Activated T-cell treated with anti-CD3 and anti-CD28 coated beads, Interleukin-2, amount 50 U/mL, for 72 hours (primary cell): ENCODE measurements around the gene ASIC3. TPM values are rescaled to one million over a fixed set of nuclear protein-coding genes. Genes with fewer than 3 reads are reported as not detected.

Experiments used
- ATAC-seq, 2 donors: fragments of 150-1000 bp; cut with Tn5 transposase; replicated peaks in 1 of 2; 2 replicates each; pipeline ENCODE4 v1.10.0; 2021; ENCODE audit warnings: moderate library complexity in 2 of 2, mild to moderate bottlenecking in 1 of 2
- DNase-seq, 2 donors: peaks; one replicate each; pipeline ENCODE4 v3.0.0; 2021 to 2022; ENCODE audit warnings: mixed read lengths in 1 of 2
- H3K27ac Mint-ChIP-seq: one replicate; pipeline ENCODE4 v1.8.0; 2022; ENCODE audit warnings: mild to moderate bottlenecking, moderate library complexity, mixed read lengths
- H3K27me3 Mint-ChIP-seq: one replicate; pipeline ENCODE4 v1.8.0; 2022; ENCODE audit warnings: low read depth, mixed read lengths
- H3K36me3 Mint-ChIP-seq, 2 donors: one replicate each; pipeline ENCODE4 v1.8.0; 2022; ENCODE audit warnings: mixed read lengths in 2 of 2, mild to moderate bottlenecking in 1 of 2; ENCODE audit not compliant: insufficient read depth in 2 of 2
- H3K4me1 Mint-ChIP-seq: one replicate; pipeline ENCODE4 v1.8.0; 2022; ENCODE audit warnings: low read depth, mixed read lengths
- H3K4me3 Mint-ChIP-seq, 2 donors: one replicate each; pipeline ENCODE4 v1.8.0; 2022; ENCODE audit warnings: mild to moderate bottlenecking in 2 of 2, mixed read lengths in 2 of 2, moderate library complexity in 2 of 2
- H3K9me3 Mint-ChIP-seq, 2 donors: one replicate each; pipeline ENCODE4 v1.8.0; 2022; ENCODE audit warnings: mixed read lengths in 2 of 2
- total RNA-seq, 2 donors: library from RNA; stranded (reverse); gene quantifications; one replicate each; pipeline ENCODE4 v1.2.3, GENCODE V29; 2022

The ASIC3 gene
- total RNA-seq, 2 donors from 2014 or later: 14.4 to 15.7 TPM

DNA sequence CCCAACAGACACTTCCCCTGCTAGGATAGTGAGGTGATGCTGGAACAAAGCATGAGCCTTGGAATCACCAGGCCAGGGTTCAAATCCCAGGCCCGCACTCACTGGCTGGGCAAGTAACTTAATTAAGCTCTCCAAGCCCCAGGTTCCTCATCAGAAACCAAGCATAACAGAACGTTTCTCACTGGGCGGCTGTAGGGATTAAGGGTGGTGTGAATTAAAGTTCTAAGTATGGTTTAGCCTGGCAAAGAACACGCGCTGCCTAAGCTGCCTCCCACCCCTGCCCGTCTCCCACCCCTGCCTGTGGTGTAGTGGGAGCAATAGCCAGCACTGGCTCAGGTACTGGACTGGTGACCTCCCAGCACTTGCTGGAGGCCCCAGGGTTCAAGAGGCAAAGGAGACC lies 16.7 kb downstream of the ASIC3 start:
- ATAC-seq: no peak
- H3K9me3 Mint-ChIP-seq: no peaks in the 10 kb centered on the region
- H3K4me1 Mint-ChIP-seq: peaks cover 16% of the 10 kb centered on the region
- no peaks in the 10 kb centered on the region for H3K27me3 Mint-ChIP-seq
- peaks cover 1 to 3% of the 10 kb centered on the region in 2 donors for H3K36me3 Mint-ChIP-seq
- no peak for DNase-seq
- H3K4me3 Mint-ChIP-seq: no peak overlapping the region
- no peak overlapping the region for H3K27ac Mint-ChIP-seq

DNA sequence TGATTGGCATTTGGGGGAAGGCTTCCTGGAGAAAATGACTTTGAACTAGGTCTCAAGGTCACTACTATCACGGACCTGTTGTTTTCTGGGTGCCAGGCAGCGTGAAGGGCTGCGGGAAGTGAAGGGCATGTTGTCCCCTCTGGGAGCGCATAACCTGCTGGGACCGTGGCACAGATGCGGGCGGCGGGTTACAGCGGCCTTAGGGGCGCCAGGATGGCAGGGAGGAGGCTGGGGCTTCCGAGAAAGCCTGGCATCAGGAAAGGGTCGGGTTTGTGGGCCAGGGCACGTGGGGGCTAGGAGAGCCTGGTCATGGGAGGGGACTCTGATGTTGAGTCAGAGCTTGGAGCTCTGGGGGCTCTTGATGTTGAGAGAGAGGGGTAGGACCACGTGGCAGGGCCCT lies 17.2 kb downstream of the ASIC3 start:
- ATAC-seq: no peak
- Mint-ChIP-seq H3K36me3 (peaks cover 1 to 3% of the 10 kb centered on the region in 2 donors), H3K27me3 (no peaks in the 10 kb centered on the region), H3K27ac (no peak overlapping the region), H3K9me3 (no peaks in the 10 kb centered on the region), H3K4me1 (peaks cover 15% of the 10 kb centered on the region), H3K4me3 (no peak overlapping the region)
- DNase-seq: no peak

DNA sequence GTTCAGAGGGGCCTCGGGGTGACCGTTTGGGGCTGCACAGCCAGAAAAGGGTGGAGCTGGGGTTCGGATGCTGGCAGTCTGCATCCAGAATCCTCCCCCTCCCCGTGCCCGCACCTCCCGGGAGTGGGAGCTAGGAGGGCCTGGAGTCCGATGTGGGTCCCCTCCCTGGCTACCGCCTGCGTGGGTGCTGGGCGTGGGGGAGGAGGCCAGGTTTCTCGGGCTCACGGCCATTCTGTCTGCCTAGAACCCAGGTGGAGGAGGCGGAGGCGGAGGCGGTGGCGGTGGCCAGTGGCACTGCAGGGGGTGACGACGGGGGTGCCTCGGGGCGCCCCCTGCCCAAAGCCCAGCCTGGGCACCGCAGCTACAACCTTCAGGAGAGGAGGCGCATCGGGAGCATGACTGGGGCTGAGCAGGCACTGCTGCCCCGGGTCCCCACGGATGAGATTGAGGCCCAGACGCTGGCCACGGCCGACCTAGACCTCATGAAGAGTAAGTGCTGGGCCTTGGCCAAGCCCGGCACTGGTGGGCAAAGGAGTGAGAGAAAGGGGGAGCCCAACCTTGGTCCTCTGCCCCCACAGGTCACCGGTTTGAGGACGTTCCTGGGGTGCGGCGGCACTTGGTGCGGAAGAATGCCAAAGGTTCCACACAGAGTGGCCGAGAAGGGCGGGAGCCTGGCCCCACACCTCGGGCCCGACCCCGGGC lies 18.1 kb downstream of the ASIC3 start:
- no peak overlapping the region for H3K27ac Mint-ChIP-seq
- peaks cover 1 to 3% of the 10 kb centered on the region in 2 donors for H3K36me3 Mint-ChIP-seq
- H3K27me3 Mint-ChIP-seq: no peaks in the 10 kb centered on the region
- no peaks in the 10 kb centered on the region for H3K9me3 Mint-ChIP-seq
- no peak for ATAC-seq
- no peak overlapping the region for H3K4me3 Mint-ChIP-seq
- peaks cover 6% of the 10 kb centered on the region for H3K4me1 Mint-ChIP-seq
- no peak for DNase-seq

DNA sequence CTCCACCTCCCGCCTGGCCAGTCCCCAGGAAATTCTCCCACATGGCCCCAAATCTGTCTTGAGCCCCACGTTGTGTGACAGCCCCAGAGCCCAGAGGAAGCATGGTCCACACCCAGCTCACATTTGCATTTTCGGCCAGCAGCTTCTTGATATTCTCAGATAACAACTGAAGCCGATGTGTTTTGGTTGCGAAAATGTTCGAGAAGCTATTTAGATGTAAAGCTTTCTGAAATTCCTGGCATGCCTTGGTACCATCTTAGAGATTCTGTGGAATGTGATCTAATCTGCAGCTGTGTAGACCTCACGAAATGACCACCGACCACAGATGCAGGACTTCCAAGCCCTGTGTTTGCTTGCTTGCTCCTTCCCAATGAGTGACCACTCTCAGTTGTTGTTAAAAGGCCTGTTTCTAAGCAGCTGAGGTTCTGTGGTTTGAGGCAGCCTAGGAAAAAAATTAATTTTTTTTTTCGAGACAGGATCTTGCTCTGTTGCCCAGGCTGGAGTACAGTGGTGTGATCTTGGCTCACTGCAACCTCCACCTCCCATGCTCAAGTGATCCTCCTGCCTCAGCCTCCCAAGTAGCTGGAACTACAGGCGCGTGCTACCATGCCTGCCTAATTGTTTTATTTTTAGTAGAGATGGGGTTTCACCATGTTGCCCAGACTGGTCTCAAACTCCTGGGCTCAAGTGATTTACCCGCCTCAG lies 19.9 kb downstream of the ASIC3 start:
- Mint-ChIP-seq H3K4me3 (no peak overlapping the region), H3K27ac (no peak overlapping the region), H3K27me3 (no peaks in the 10 kb centered on the region), H3K4me1 (no peaks in the 10 kb centered on the region), H3K9me3 (no peaks in the 10 kb centered on the region), H3K36me3 (peaks cover 1 to 3% of the 10 kb centered on the region in 2 donors)
- DNase-seq: no peak
- ATAC-seq: no peak

DNA sequence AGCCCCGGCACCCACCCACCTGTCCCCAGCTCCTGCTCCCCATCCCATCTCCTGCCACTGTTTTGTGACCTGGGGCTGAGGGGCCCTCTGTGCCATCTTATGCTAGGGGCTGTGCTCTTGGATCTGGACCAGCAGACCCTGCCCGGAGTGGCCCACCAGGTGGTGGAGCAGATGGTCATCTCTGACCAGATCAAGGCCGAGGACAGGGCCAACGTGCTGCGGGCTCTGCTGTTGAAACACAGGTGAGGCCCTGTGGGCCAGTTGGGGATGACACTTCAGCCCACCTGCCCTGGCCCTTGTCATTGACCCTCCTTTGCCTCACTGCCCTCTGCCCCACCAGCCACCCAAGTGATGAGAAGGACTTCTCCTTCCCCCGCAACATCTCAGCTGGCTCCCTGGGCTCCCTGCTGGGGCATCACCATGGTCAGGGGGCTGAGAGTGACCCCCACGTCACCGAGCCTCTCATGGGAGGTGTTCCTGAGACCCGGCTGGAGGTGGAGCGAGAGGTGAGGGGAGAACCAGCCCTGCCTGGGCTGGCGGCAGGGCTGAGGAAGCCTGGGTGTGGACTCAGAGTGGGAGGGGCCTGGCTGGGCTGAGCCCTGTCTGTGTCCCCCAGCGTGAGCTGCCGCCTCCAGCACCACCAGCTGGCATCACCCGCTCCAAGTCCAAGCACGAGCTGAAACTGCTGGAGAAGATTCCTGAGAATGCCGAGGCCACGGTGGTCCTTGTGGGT lies 21.7 kb downstream of the ASIC3 start:
- no peaks in the 10 kb centered on the region for H3K4me1 Mint-ChIP-seq
- H3K4me3 Mint-ChIP-seq: no peak overlapping the region
- peaks cover 1 to 3% of the 10 kb centered on the region in 2 donors for H3K36me3 Mint-ChIP-seq
- H3K27ac Mint-ChIP-seq: no peak overlapping the region
- H3K9me3 Mint-ChIP-seq: no peaks in the 10 kb centered on the region
- no peak for DNase-seq
- no peak for ATAC-seq
- no peaks in the 10 kb centered on the region for H3K27me3 Mint-ChIP-seq

DNA sequence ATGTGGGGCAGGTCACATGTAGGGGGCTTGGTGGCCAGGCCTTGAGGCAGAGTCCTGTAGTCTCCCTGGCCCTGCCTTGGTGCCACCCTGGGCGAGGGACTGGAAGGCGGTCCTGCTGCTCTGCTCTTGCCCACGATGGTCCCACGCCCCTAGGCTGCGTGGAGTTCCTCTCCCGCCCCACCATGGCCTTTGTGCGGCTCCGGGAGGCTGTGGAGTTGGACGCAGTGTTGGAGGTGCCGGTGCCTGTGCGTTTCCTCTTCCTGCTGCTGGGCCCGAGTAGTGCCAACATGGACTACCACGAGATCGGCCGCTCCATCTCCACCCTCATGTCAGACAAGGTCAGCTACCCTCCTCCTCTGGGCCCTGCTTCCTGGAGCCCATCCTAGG lies 22.2 kb downstream of the ASIC3 start:
- Mint-ChIP-seq H3K27ac (no peak overlapping the region), H3K4me3 (no peak overlapping the region), H3K4me1 (no peaks in the 10 kb centered on the region), H3K36me3 (peaks cover 0 to 1% of the 10 kb centered on the region in 2 donors), H3K27me3 (no peaks in the 10 kb centered on the region), H3K9me3 (no peaks in the 10 kb centered on the region)
- ATAC-seq: no peak
- no peak for DNase-seq

DNA sequence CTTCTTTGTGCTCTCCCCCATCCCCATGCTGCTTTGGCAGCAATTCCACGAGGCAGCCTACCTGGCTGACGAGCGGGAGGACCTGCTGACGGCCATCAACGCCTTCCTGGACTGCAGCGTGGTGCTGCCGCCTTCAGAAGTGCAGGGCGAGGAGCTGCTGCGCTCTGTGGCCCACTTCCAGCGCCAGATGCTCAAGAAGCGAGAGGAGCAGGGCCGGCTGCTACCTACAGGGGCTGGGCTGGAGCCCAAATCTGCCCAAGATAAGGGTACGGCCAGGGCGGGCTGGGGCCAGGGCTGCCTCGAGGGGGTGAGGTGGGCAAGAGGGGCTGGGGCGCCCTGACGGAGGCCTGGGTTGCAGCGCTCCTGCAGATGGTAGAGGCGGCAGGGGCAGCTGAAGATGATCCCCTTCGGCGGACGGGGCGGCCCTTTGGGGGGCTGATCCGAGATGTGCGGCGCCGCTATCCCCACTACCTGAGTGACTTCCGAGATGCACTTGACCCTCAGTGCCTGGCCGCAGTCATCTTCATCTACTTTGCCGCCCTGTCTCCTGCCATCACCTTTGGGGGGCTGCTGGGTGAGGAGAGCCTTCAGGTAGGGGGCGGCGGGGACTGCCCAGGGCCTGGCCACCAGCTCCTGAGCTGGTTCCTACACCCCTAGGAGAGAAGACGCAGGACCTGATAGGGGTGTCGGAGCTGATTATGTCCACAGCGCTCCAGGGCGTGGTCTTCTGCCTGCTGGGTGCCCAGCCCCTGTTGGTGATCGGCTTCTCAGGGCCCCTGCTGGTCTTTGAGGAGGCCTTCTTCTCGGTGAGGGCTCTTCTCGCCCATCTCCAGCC lies 22.9 kb downstream of the ASIC3 start:
- ATAC-seq (no peak), DNase-seq (no peak)
- Mint-ChIP-seq H3K27me3 (no peaks in the 10 kb centered on the region), H3K9me3 (no peaks in the 10 kb centered on the region), H3K36me3 (peaks cover 0 to 1% of the 10 kb centered on the region in 2 donors), H3K4me1 (no peaks in the 10 kb centered on the region), H3K27ac (no peak overlapping the region), H3K4me3 (no peak overlapping the region)

DNA sequence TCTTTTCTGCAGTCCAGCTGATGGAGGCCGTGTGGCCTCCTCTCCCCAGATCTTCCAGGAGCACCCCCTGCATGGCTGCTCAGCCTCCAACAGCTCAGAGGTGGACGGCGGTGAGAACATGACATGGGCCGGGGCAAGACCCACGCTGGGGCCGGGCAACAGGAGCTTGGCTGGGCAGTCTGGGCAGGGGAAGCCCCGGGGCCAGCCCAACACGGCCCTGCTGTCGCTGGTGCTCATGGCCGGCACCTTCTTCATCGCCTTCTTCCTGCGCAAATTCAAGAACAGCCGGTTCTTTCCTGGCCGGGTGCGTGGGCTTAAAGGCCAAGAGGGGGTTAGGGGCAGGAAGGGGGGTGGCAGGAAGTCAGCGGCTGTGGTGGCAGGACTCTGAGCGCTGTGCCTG lies 25.7 kb downstream of the ASIC3 start:
- Mint-ChIP-seq H3K4me1 (peaks cover 5% of the 10 kb centered on the region), H3K27me3 (no peaks in the 10 kb centered on the region), H3K9me3 (no peaks in the 10 kb centered on the region), H3K36me3 (peaks cover 0 to 5% of the 10 kb centered on the region in 2 donors), H3K27ac (no peak overlapping the region), H3K4me3 (no peak overlapping the region)
- DNase-seq (no peak), ATAC-seq (no peak)

DNA sequence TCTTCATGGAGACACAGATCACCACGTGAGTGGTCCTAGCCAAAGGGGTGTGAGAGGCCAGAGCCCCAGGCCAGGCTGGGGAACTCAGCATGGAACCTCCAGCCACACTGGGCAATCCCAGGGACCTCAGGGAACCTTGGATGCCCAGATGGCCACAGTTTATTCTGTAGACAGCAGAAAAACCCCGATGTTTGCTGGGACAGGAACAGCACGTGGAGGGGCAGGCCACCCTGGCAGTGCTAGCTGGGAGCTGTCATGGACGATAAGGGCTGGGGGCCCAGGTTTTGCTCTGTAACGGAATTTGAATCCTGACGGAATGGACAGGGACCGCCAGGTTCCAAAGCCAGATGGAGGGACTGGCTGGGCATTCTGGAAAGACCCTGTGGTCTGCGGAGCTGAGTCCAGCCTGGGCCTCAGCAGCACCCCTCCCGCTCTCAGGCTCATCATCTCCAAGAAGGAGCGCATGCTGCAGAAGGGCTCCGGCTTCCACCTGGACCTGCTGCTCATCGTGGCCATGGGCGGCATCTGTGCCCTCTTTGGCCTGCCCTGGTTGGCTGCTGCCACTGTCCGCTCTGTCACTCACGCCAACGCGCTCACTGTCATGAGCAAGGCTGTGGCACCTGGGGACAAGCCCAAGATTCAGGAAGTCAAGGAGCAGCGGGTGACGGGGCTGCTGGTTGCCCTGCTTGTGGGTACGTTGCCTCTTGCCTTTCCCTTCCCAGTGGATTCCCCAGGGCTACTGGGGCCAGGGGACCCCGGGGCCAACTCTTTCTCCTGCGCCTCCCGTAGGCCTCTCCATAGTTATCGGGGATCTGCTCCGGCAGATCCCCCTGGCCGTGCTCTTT lies 26.7 kb downstream of the ASIC3 start:
- Mint-ChIP-seq H3K27me3 (no peaks in the 10 kb centered on the region), H3K4me3 (no peak overlapping the region), H3K9me3 (no peaks in the 10 kb centered on the region), H3K4me1 (peaks cover 10% of the 10 kb centered on the region), H3K27ac (no peak overlapping the region), H3K36me3 (peaks cover 0 to 4% of the 10 kb centered on the region in 2 donors)
- DNase-seq (no peak), ATAC-seq (no peak)

DNA sequence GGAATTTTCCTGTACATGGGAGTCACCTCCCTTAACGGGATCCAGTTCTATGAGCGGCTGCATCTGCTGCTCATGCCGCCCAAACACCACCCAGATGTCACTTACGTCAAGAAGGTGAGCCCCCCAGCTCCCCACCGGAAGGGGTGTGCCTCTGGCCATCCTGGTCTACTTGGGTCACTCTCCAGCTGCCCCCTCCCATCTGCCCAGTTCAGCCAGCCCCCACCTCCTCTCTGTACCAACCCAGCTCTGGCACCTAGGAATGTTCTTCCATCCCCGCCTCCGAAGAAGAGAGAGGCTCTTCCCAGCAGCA lies 27.3 kb downstream of the ASIC3 start:
- Mint-ChIP-seq H3K36me3 (peaks cover 0 to 4% of the 10 kb centered on the region in 2 donors), H3K27ac (no peak overlapping the region), H3K4me3 (no peak overlapping the region), H3K27me3 (no peaks in the 10 kb centered on the region), H3K9me3 (no peaks in the 10 kb centered on the region), H3K4me1 (peaks cover 10% of the 10 kb centered on the region)
- no peak for ATAC-seq
- DNase-seq: no peak

DNA sequence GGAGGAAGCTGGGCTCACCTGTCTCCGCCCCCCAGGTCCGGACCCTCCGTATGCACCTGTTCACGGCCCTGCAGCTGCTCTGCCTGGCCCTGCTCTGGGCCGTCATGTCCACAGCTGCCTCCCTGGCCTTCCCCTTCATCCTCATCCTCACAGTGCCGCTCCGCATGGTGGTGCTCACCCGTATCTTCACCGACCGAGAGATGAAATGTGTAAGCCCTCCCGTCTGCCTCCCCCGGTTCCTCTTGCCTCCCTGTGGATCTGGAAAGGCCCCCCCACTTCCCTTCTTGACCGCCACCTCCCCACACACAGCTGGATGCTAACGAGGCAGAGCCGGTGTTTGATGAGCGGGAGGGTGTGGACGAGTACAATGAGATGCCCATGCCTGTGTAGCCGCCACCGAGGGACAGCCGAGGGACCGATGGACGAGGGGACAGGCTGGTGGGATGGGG lies 27.7 kb downstream of the ASIC3 start:
- Mint-ChIP-seq H3K27me3 (no peaks in the 10 kb centered on the region), H3K9me3 (no peaks in the 10 kb centered on the region), H3K4me3 (no peak overlapping the region), H3K36me3 (peaks cover 0 to 4% of the 10 kb centered on the region in 2 donors), H3K27ac (no peak overlapping the region), H3K4me1 (peaks cover 10% of the 10 kb centered on the region)
- ATAC-seq: no peak
- DNase-seq: no peak
